Measurements from ENCODE around the gene THSD4.

The THSD4 gene

GRCh38 chr15:71180986-71181853 lies 65.9 kb downstream of the THSD4 start:
- TF ChIP-seq, protein P1, sequence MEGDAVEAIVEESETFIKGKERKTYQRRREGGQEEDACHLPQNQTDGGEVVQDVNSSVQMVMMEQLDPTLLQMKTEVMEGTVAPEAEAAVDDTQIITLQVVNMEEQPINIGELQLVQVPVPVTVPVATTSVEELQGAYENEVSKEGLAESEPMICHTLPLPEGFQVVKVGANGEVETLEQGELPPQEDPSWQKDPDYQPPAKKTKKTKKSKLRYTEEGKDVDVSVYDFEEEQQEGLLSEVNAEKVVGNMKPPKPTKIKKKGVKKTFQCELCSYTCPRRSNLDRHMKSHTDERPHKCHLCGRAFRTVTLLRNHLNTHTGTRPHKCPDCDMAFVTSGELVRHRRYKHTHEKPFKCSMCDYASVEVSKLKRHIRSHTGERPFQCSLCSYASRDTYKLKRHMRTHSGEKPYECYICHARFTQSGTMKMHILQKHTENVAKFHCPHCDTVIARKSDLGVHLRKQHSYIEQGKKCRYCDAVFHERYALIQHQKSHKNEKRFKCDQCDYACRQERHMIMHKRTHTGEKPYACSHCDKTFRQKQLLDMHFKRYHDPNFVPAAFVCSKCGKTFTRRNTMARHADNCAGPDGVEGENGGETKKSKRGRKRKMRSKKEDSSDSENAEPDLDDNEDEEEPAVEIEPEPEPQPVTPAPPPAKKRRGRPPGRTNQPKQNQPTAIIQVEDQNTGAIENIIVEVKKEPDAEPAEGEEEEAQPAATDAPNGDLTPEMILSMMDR (IDR thresholded peaks at IDR 0.05) = no peak

DNA sequence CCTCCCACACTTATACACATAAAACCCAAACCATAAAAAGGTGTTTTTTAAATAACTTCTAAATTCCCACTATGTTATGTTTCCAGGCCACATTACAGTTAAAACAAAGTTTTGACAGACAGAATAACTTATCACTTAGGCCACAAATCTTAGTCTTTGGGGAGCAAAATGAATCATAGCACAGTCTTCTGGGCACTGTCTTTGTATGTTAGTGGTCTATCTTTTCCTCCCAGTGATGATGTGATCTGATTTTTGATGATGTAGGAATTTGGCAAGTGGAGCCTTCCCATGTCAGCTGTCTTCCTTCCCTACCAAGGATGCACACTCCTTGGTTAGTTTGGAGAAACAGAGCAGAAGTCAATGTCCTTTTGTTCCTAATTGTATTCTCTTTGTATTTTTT lies 67.3 kb downstream of the THSD4 start:
- TF ChIP-seq, protein P1 (IDR thresholded peaks at IDR 0.05) = no peak

DNA sequence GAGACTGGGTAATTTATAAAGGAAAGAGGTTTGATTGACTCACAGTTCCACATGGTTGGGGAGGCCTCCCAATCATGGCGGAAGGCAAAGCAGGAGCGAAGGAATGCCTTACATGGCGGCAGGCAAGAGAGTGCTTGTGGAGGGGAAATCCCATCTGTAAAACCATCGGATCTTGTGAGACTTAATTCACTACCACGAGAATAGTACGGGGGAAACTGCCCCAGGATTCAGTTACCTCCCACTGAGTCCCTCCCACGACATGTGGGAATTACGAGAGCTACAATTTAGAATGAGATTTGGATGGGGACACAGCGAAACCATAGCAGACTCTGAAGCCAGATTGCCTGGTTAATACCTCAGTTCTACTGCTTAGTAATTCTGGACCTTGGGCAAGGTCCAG lies 67.8 kb downstream of the THSD4 start:
- TF ChIP-seq, protein P1 (IDR thresholded peaks at IDR 0.05) = no peak

DNA sequence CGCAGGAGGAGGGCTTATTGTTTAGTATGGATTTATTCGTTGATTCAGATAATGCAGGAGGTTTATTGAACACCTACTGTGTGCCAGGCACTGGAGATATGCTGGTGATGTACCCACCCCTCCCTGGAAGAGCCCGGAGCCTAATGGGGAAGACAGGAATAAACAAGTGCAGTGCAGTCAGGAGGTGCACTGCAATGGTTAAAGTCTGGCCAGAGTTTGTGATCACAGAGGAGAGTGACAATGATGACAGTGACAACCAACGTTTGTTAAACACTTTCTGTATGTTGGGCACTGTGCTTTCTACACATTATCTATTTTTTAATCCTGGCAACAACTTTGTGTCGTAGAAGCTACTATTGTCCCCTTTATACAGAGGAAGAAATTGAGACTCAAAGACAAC lies 70.4 kb downstream of the THSD4 start:
- TF ChIP-seq, protein P1 (IDR thresholded peaks at IDR 0.05) = no peak

- TF ChIP-seq, protein P1 (IDR thresholded peaks at IDR 0.05) = no peak
Measured at GRCh38 chr15:71186267-71186666, 71.0 kb downstream of the THSD4 start.

GRCh38 chr15:71187078-71187477 lies 71.8 kb downstream of the THSD4 start:
- TF ChIP-seq, protein P1 (IDR thresholded peaks at IDR 0.05) = no peak

DNA sequence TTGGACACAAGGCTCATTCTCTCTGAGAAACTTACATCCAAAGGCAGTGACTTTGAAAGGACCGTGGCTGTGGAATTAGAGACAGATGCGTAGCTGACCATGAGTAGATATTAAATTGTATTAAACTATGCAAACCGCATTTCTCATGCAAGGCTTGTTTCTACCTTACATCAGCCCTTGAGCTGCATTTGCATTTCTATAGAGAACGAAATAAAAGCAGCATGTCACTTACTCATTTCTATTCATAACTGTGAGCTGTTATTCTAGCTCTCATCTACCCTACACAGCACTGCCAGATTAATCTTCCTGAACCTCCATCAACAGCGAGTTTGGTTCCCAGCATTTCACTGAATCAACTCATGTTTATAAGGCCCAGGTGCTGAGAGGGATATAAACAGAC lies 72.3 kb downstream of the THSD4 start:
- TF ChIP-seq, protein P1 (IDR thresholded peaks at IDR 0.05) = no peak

All from LNCAP (cell line).